GM12873 (cell line): ENCODE results near the gene KREMEN2.

Source experiments
- CTCF ChIP-seq: IDR thresholded peaks from 2 replicates; pipeline ENCODE4 v1.5.1; 2012; ENCODE audit warnings: low read depth, mild to moderate bottlenecking, moderate library complexity, low read length, control low read depth; ENCODE audit not compliant: insufficient read depth; ENCODE audit errors: missing control alignments

The KREMEN2 gene

DNA sequence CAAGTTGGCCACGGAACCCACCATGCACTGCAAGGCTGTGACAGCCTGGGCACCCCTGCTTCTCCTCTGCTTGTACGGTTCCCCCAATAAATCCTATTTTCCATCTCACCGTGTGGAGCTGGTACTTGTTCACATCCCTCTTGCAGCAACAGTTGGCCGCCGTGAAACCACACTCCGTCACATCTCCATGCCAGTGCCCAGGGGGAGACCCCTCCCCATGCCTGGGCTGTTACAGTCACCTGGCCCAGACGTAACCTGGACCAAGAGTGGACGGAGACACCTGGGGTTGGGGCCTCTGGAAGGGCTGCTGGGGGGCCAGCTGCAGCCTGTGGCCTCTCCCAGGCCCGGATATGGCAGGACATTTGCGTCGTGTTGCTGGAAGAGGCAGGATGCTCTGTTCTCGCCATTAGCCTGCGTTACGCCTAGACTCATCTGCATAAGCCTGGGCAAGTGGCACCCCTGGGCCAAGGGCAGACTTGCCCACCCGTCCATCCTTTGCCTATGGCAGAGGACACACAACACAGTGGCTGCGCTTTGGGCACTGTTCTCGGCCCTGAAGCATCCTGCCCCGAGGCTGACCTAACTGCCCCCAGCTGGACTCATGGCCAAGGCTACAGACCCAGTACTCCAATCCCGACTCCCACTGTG, 14.2 kb upstream of the KREMEN2 start:
- TF ChIP-seq CTCF, result no peak

- no peak for TF ChIP-seq CTCF
These were observed 13.7 kb upstream of the KREMEN2 start for GRCh38 chr16:2950353-2950724.

- no peak for TF ChIP-seq CTCF
These were observed 13.3 kb upstream of the KREMEN2 start for GRCh38 chr16:2950773-2951172.

DNA sequence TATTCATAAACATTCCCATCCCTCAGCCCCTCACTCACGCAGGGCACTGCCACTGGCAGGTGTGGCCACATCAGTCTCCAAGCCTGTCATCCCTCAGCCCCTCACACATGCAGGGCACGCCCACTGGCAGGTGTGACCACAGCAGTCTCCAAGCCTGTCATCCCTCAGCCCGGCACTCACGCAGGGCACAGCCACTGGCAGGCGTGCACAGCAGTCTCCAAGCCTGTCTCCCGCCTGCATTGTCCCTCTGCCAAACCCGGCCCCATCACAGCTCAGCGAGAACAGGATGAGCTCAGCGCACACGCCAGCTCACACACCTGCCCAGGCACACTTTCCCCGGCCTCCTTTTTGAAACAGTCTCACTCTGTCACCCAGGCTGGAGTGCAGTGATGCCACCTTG, 11.4 kb upstream of the KREMEN2 start:
- TF ChIP-seq CTCF, result no peak

DNA sequence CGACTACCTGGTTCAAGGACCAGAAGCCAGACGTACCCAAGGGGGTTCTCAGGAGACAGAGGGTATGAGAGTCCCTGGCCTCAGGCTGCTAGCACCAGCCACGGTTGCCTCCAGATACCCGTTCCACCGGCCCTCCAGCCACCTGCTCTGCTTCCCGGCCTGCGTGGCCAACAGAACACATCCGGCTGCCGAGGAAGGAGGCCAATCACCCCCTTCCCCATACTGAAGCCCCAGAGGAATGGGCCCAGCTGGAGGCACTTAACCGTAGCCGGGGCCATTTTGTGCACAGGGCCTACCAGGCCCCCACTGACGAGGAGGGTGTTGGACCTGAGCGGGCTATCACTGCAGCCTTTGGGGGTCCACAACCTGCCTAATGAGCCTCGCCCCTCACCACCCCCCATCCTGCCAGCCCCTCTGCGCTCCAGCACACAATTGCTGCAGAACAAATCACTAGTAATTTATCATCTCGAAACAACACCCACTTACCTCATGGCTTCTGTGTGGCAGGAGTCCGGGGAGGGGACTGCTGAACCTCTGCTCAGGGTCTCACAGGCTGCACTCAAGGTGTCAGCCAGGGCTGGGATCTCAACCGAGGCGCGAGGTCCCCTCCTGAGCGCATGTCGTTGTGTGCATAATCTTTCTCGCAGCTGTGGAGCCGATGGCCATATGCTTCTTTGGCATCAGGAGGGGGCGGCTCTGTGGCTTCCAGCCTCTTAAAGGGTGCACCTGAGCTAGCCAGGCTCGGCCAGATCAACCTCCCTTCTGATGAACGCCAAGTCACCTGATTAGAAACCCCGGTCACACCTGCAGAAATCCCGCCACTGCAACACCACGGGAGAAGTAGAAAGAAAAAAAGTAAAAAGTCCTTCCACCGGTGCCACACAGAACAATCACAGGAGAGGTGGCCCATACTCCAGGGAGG, 10.1 kb upstream of the KREMEN2 start:
- TF ChIP-seq CTCF, result no peak

- no peak for TF ChIP-seq CTCF
These were observed 9.3 kb upstream of the KREMEN2 start for GRCh38 chr16:2954656-2955381.

GRCh38 chr16:2955438-2955778, 8.7 kb upstream of the KREMEN2 start:
- TF ChIP-seq CTCF, result no peak
